MV-4-11 (cell line): Measurements from ENCODE around the gene AMIGO2.

Experiments used
- DNase-seq: peaks from one replicate; lab custom pipeline; 2025; lab: John Stamatoyannopoulos, UW

The AMIGO2 gene

DNA sequence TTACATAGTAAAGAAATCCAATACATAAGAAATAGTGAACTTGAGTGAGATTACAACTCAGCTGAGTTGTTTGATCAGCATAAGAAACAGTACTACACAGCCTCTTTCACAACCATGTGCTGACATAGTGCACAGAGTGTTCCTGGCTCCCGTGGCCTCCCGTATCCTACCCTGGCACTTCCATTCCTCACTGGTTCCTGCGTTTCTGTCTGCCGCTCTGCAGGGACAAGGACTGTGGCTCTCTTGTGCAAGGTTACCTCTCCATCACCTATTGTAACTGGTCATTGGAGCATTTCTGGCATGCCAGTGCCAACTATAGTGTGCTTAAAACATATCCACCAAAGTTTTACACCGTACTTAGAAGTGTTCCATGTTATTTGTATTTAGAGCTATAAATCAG, 46.7 kb downstream of the AMIGO2 start:
- no peak for DNase-seq

DNA sequence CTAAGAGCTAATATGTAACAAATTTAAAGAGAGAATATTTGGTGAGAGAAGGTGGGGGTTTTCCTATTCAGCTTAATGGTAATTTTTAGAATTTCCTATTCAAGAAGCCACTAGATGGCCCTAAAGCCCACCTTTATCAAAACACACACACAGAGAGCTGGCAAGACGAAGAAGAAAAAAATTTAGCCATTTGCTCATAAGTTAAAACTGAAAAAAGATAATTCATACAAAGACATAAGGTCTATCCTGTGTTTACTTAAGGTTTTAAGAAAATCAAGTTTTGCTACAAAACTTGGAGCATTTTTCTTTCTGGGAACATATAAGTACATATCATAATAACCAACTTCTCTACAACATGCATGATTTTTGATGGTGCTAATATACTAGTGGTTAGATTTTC, 47.1 kb downstream of the AMIGO2 start:
- peak; percentile 26 for DNase-seq

DNA sequence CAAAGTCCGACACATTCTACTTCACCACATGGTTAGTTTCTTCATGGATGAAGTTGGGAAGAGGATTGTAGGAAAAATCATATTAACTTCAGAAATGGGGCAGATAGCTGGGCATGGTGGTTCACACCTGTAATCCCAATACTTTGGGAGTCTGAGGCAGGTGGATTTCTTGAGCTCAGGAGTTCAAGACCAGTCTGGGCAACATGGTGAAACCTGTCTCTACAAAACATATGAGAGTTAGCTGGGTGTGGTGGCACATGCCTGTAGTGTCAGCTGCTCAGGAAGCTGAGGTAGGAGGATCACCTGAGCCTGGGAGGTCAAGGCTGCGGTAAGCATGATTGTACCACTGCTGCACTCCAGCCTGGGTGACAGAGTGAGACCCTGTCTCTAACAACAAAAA, 49.9 kb downstream of the AMIGO2 start:
- DNase-seq: no peak

DNA sequence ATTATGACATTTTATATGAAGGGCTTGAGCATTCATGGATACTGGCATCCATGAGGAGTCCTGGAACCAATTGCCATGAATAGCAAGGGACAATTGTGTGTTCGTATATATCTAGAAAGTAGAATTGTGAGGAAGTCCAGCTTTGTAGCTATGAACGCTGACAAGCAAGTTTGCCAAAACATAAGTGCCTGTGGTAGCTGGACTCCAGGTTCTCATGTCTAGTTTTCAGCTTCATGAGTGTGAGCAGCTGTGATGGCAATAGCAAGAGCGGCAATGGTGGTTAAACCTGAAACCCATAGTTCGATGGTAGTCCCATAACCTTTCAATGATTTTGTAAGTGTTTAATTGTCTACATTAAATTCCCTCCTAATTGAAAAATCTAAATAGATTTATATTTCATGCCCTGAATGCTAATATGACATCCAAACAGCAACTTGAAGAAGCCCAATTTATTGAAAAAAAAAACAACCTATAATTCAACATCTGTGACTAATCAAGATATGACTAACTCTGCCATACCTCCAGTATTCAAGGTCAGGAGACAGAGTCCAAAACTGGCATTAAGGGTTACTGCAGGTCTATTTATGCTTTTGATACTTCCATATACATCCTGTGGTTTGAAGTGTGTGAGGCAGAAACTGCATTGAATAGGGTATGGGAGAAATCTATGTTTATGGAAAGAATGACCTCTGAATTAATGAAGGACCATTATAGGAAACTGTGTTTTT, 50.6 kb downstream of the AMIGO2 start:
- no peak for DNase-seq

DNA sequence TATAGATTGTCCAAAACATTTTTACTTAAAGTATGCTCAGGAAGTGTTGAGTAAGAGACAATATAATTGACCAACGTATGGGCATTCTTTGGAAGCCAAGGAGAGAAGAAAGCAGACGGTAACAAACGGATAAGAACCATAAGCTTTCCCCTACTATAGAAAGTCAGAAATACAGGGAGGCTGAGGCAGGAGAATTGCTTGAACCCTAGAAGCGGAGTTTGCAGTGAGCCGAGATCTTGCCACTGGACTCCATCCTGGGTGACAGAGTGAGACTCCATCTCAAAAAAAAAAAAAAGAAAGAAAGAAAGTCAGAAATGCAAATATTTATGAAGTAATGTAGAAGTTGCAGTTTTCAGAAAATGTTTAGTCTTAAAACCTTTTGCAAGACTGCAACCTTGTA, 51.6 kb downstream of the AMIGO2 start:
- DNase-seq: no peak
